ENCODE measurements around the gene HTR3E.
"Not testable (repeated sequence)": the region's sequence is repeated elsewhere in the genome, so short reads cannot be mapped to it uniquely, and the experiment has no call there.

The HTR3E gene

GRCh38 chr3:184116017-184116416 is 19.2 kb downstream of the HTR3E start:
- FAIRE-seq = no peak

GRCh38 chr3:184117636-184118035 is 20.8 kb downstream of the HTR3E start:
- FAIRE-seq = no peak

- FAIRE-seq = not testable (repeated sequence)
These were observed 24.2 kb downstream of the HTR3E start for GRCh38 chr3:184121031-184121430.

- no peak for FAIRE-seq
These were observed 29.1 kb downstream of the HTR3E start for GRCh38 chr3:184126006-184126405.

GRCh38 chr3:184129012-184129411 is 32.1 kb downstream of the HTR3E start:
- no peak for FAIRE-seq

- FAIRE-seq = no peak
These were observed 36.1 kb downstream of the HTR3E start for GRCh38 chr3:184132945-184133344.

GRCh38 chr3:184133840-184134745 is 37.2 kb downstream of the HTR3E start:
- no peak for FAIRE-seq

GRCh38 chr3:184134746-184135148 is 37.9 kb downstream of the HTR3E start:
- FAIRE-seq = no peak

GRCh38 chr3:184135149-184135910 is 38.5 kb downstream of the HTR3E start, which contains the start of gene EIF2B5:
TSS of gene EIF2B5 (plus strand) at chr3:184135358. CDS start at chr3:184135386, 28 bp downstream.
- no peak for FAIRE-seq

GRCh38 chr3:184135911-184136260 is 39.0 kb downstream of the HTR3E start:
- no peak for FAIRE-seq

- FAIRE-seq = no peak
These were observed 43.6 kb downstream of the HTR3E start for GRCh38 chr3:184140436-184140835.

- no peak for FAIRE-seq
These were observed 45.3 kb downstream of the HTR3E start for GRCh38 chr3:184142199-184142598.

- no peak for FAIRE-seq
These were observed 46.5 kb downstream of the HTR3E start for GRCh38 chr3:184143327-184143726.

- no peak for FAIRE-seq
These were observed 47.6 kb downstream of the HTR3E start for GRCh38 chr3:184144505-184144904.

- FAIRE-seq = no peak
These were observed 48.3 kb downstream of the HTR3E start for GRCh38 chr3:184145111-184145524.

GRCh38 chr3:184145751-184146270 is 48.9 kb downstream of the HTR3E start:
- FAIRE-seq = no peak

GRCh38 chr3:184148076-184148475 is 51.2 kb downstream of the HTR3E start:
- FAIRE-seq = no peak

GRCh38 chr3:184149123-184149522 is 52.3 kb downstream of the HTR3E start:
- FAIRE-seq = no peak

GRCh38 chr3:184149770-184150169 is 52.9 kb downstream of the HTR3E start:
- not testable (repeated sequence) for FAIRE-seq

GRCh38 chr3:184154885-184155643 is 58.2 kb downstream of the HTR3E start, which contains the start of gene DVL3:
TSS of gene DVL3 (plus strand) at chr3:184155377. CDS start at chr3:184155636, 259 bp downstream.
- FAIRE-seq = no peak

GRCh38 chr3:184155644-184156521 is 59.0 kb downstream of the HTR3E start:
- no peak for FAIRE-seq

- no peak for FAIRE-seq
These were observed 59.7 kb downstream of the HTR3E start for GRCh38 chr3:184156522-184156955.
